HG03025 (cell line): ENCODE measurements around the gene UBQLN1.
A peak's percentile ranks its signal among the peaks of the same experiment; 100 is the strongest.
"Not testable (repeated sequence)": the region's sequence is repeated elsewhere in the genome, so short reads cannot be mapped to it uniquely, and the experiment has no call there.

Source experiments
- ATAC-seq: cut with Tn5 transposase; IDR thresholded peaks from one replicate; pipeline ENCODE4 v1.9.1; 2021; ENCODE audit warnings: mild to moderate bottlenecking, moderate library complexity; ENCODE audit not compliant: unreplicated experiment, low FRiP score

The UBQLN1 gene

DNA sequence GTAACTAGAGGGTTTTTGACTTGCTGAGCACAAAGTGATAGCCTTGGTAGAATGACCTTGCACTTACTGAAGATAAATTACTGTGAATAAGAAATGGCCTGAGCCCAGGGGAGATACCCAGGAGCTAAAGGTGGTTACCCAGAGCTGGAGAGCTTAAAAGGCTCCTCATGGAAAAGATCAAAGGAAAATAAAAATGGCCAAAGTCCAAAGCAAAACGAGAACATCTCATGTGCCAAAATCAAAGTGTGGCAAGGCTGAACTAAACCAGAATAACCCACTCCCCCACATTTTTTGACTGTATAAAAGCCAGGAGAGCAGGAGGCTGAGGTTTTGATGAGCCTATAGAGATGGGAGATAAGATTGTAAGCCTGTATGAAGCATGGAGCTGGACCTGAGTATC, 70.4 kb downstream of the UBQLN1 start:
- ATAC-seq: no peak

DNA sequence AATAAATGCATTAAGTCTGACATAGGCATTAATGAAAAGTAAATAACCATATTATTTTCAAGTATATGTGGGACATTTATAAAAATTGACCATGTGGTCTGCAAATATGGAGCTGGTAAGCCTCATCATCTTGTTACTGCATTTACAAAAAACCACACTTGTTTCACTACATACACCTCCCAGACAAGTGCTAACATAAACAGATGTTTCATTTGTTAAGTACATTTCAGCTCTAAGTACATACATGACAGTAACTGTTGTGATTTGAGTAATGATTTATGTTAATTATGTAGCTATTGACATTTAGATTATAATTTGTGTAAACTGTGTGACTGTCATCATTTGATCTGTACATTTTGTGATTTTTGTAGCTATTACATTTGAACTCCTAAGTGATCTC, 70.9 kb downstream of the UBQLN1 start:
- no peak for ATAC-seq

DNA sequence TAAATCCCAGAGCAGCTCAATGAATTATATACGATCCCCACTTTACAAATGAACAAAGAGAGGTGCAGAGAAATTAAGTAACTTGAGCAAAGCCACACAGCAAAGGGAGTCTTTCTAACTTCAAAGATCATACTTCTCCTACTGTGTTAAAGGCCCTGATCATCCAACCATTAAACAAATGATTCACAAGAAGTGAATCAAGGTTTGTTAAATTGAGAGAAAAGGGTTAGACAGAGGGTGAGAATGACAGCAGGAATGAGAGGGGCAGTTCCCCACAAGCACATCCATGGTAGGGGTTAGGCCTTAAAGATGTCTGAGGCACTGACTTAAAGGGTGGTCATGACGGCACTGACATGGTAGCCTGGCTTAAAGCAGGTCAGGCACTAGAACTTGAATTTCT, 74.1 kb downstream of the UBQLN1 start:
- ATAC-seq: no peak

DNA sequence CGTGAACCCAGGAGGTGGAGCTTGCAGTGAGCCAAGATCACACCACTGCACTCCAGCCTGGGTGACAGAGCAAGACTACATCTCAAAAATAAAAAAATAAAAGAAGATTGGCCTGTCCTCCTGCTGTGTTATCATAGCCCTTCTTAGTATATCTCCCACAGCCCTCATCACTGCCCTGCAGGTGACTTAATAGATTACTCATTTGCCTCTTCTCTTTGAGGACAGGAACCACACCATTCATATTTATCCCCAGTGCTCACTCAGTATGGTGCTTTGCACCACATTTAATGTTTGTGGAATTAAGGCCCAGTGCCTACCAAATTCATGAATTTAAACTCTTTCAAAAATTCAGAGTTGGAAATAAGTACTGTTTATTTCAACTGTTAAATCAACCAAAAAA, 74.5 kb downstream of the UBQLN1 start:
- no peak for ATAC-seq

DNA sequence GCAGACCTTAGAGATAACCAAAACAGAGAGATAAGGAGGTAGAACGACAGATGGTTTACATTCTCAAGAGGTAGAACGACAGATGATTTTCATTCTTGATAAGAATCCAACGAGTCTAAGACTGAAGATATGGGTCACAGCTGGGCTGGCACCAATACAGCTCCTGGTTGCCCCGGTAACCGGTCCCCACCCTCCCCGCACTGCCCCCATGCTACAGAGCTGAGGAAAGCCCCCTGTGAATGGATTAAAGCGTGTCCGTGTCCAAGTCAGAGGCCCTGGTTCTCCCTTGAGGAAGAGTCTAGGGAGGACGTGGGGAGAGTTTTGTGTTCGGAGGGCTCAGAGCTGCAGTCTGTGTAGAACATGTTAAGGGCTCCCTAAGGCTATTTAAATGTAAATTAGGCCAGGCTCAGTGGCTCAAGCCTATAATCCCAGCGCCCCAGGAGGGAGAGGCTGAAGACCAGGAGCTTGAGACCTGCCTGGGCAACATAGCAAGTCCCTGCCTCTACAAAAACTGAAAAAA, 76.8 kb downstream of the UBQLN1 start:
- no peak for ATAC-seq

DNA sequence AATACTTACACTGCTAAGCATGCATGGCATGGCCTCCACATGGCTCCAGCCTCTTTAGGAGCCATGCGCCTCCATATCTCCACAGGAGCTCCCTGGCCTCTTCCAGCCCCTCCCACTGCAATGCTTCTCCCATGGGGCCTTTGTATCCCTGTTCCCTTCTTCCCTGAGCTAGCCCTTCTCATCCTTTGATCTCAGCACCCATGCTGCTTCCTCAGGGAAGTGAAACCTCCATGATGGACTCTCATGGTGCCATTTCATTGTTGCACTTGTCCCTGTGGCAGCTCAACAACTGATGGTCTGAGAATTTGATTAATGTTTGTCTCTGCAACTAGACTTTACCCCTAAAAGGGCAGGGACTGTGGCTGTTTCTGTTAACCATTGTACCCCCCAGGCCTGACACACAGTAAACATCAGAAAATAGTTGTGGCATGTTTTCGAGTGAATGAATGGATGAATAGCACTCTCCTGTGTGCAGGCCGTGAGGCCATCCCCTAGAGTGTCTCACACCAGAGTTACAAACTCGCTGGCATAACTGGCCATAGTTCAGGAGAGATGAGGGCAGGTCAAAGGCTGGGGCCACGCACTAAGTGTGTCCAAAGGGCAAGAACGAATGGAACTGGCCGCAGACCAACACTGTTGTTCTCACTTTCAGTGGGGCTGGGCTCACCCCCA, 78.2 kb downstream of the UBQLN1 start:
- ATAC-seq: no peak

DNA sequence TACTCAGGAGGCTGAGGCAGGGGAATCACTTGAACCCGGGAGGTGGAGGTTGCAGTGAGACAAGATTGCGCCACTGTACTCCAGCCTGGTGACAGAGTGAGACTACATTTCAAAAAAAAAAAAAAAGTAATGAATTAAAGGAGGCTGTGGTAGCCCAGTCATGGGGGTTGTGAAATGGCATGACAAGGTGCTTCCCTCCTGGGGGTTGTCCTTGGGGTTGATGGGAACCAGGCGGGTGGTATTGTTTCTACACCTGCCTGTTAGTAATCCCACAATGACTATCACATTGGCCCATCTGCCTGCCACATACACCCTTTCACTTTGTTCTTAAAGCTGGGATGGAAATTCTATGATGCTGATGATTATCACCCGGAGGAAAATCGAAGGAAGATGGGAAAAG, 79.2 kb downstream of the UBQLN1 start:
- ATAC-seq: no peak

DNA sequence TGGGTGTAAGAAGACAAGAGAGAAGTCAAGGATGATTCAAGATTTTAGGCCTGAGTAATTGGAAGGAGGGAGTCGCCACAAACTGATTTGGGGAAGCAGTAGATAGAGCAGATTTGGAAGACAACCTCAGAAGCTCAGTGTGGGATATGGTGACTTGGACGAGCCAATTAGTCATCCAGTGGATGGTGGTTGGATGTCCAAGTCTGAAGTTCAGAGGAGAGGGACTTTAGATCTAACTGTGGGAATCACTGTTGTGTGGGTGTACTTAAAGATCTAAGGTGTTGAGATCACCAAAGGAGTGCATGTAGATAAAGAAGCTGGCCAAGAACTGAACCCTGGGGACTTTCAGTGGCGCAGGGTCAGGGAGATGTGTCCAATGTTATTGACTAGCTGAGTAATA, 82.6 kb downstream of the UBQLN1 start:
- ATAC-seq: no peak

DNA sequence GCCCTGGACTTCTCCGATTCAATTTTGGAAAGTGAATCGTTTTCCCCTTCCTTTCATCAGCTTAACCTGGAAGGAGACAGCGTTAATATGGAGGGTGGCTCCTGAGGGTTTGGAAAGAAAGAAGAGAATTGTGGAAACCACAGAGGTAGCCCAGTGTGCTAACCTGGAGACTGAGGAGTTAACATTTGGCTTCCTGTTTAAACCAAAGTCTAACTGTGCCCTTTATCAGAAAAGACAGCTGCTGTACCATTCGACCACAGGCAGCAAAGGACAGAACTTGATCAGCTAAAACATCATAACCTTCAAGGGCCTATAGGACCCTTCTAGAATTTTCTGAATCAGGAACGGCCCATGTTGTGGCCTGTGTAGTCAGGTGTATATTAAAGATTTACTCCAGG, 84.1 kb downstream of the UBQLN1 start:
- peak; percentile 25 for ATAC-seq

DNA sequence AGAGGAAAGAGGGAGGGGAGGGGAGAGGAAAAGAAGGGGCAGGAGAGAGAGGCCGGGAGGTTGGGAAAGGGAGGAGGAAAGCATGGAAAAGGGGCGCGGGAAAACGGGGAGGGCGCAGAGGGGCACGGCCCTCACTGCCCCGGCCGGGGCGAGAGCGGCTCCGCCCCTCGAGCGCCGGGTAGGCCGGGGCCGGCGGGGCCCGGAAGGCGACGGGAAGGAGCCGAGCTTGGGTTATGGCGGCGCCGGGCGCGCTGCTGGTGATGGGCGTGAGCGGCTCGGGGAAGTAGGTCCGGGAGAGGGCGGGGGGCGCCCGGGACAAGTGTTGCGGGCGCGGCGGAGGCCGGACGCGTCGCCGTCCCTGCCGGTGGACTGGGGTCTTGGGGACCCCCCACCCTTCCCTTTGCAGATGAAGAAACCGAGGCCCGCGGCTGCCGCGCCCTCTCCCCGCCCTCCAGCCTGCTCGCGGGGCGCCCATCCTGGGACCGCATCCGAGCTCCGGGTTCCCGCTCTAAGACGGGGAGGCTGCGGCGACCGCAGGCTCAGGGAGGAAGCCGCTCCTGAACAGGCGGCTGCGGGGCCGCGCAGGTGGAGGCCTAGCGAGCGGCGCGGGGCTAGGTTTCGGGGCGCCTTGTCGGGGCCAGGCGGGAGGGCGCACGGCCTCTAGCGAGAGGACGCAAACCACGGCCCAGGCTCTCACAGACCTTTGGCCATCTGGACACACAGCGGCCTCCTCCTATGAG, 84.6 kb downstream of the UBQLN1 start, which contains the start of gene IDNK:
IDNK (plus strand) TSS at position 205 of the 740 bp plus-strand sequence; CDS start at position 234, 29 bp downstream.
- peak; percentile 75 for ATAC-seq

DNA sequence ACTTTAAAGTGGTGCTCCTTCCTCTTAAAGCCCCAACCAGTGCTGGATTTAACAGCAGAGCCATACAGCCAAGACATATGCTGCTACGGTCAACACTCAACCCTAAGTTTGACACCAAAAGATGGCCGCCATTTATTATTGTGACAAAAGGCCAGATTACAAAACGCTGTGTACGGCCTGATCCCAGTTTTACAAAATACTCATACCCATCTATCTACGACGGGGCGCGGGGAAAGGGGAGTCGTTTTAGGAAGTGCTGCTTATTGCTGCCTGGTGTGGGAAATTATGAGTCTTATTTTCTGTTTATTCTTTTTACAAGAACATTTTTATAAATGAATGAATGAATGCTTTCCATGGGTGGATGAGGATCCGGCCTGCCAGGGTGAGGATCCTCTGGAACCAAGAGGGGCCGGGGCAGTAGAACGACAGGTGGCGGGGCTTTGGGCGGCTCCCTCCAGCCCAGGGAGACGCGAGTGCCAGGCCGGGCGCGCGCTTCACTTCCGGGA, 85.3 kb downstream of the UBQLN1 start:
- ATAC-seq: peak; percentile 44

DNA sequence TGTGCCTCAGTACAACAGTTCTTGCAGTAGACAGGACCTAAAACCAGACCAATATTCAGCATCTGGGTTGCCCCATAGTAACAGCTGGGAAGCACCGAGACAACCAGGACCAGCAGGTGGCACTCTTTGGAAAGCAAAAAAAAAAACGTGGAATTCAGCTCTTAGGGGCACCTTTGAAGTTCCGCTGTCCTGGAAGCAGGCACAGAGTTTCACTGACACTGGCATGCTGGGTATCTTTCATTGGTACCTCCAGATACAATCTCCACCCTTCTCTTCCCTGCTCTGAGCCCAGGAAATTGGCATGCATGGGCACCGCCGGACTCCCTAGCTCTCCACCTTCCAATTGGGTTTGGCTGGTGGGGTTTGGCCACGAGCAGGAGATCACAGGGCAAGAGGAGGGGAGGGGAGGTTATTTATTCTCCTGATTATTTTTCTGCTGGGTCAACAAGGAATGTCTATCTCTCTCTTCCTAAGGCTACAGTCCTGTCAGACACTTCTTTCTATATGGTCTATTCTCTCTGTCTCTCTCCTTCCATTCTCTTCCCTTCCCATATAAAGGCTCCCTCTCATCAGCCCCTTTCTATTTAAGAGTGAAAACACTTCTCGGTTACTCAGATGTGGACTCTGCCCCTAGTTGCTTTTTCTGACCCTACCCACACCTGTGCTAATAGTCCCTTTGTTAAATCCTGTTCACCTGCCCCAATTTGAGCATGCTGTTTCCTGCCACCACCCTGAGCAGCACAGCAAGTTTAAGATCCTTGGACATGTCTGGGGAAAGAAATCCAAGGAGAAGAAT, 86.7 kb downstream of the UBQLN1 start:
- no peak for ATAC-seq

DNA sequence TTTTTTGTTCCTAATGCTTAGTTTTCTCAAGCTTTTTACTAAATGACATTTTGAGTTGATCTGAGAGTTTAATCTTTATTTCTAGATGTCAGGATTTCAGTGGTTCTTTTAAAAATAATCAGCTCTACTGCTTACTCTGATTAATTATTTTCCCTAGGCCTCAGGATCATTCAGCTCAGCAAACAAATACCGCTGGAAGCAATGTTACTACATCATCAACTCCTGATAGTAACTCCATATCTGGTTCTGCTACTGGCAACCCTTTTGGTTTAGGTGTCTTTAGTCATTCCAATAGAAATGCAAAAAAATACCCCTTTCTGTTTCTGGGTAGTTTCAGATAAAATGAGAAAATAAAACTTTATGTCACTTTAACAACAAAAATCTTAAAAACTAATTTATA, 90.5 kb downstream of the UBQLN1 start:
- no peak for ATAC-seq

DNA sequence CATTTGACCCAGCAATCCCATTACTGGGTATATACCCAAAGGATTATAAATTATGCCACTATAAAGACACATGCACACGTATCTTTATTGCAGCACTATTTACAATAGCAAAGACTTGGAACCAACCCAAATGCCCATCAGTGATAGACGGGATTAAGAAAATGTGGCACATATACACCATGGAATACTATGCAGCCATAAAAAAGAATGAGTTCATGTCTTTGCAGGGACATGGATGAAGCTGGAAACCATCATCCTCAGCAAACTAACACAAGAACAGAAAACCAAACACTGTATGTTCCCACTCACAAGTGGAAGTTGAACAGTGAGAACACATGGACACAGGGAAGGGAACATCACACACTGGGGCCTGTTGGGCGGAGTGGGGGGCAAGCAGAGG, 94.5 kb downstream of the UBQLN1 start:
- not testable (repeated sequence) for ATAC-seq
